ENCODE results near the gene N4BP3. TPM values are rescaled to one million over a fixed set of nuclear protein-coding genes. Genes with fewer than 3 reads are reported as not detected.

Gene N4BP3
- total RNA-seq, 6 donors from 2014 or later: 3.2 to 12.6 (median 5.8) TPM

Other genes with a start within 250 kb of the N4BP3 start
- not detected for gene PROP1, start 117.3 kb upstream of the N4BP3 start, total RNA-seq
- gene RMND5B, start 17.5 kb downstream of the N4BP3 start, total RNA-seq: 10 to 100 TPM; 36.2 to 70.2 (median 46.0) TPM
- gene NHP2, start 40.4 kb downstream of the N4BP3 start, total RNA-seq: 100 to 1,000 TPM in 2 of 6 donors, 10 to 100 TPM in 4; 61.0 to 117 (median 86.9) TPM
- gene GMCL2, start 73.8 kb downstream of the N4BP3 start, total RNA-seq: not detected
- gene HNRNPAB, start 91.0 kb downstream of the N4BP3 start, total RNA-seq: 100 to 1,000 TPM in 3 of 6 donors, 10 to 100 TPM in 3; 61.8 to 133 (median 97.7) TPM
- 100 to 1,000 TPM in 2 of 6 donors, 10 to 100 TPM in 4; 61.0 to 237 (median 91.9) TPM for gene PHYKPL, start 119.3 kb downstream of the N4BP3 start, total RNA-seq

Data from upper lobe of left lung (tissue), 6 donors.